Aorta (tissue), 5 donors: ENCODE data around the gene TUBGCP6. TPM values are rescaled to one million over a fixed set of nuclear protein-coding genes. Genes with fewer than 3 reads are reported as not detected.

ENCODE experiments used
- ATAC-seq: fragments of 200-7000 bp; cut with Tn5 transposase; one replicate; pipeline ENCODE4 v1.9.1; 2022; ENCODE audit warnings: moderate library complexity; ENCODE audit not compliant: low FRiP score
- DNase-seq, 2 donors: peaks; one replicate each; pipeline ENCODE4 v3.0.0-alpha.2; 2020
- H3K27ac ChIP-seq, 2 donors: one replicate each; pipeline ENCODE4 v1.5.1; 2013; ENCODE audit warnings: low read length in 2 of 2, mild to moderate bottlenecking in 2 of 2, moderate library complexity in 2 of 2, control low read depth in 1 of 2, inconsistent platforms in 1 of 2, low read depth in 1 of 2
- H3K27me3 ChIP-seq, 2 donors: one replicate each; pipeline ENCODE4 v1.6.1; 2013; ENCODE audit warnings: control low read depth in 1 of 2, low read length in 1 of 2, mild to moderate bottlenecking in 1 of 2, moderate library complexity in 1 of 2; ENCODE audit not compliant: insufficient read depth in 2 of 2, control insufficient read depth in 1 of 2
- H3K36me3 ChIP-seq, 2 donors: one replicate each; pipeline ENCODE4 v1.6.1; 2013; ENCODE audit warnings: control low read depth in 1 of 2, low read length in 1 of 2, mild to moderate bottlenecking in 1 of 2; ENCODE audit not compliant: insufficient read depth in 2 of 2, control insufficient read depth in 1 of 2
- H3K4me1 ChIP-seq, 2 donors: one replicate each; pipeline ENCODE4 v1.6.1; 2013; ENCODE audit warnings: low read length in 2 of 2, control low read depth in 1 of 2, mild to moderate bottlenecking in 1 of 2, moderate library complexity in 1 of 2; ENCODE audit not compliant: insufficient read depth in 2 of 2, control insufficient read depth in 1 of 2
- H3K4me3 ChIP-seq, 2 donors: one replicate each; pipeline ENCODE4 v1.5.1; 2013; ENCODE audit warnings: low read length in 2 of 2, control low read depth in 1 of 2, mild to moderate bottlenecking in 1 of 2
- H3K9me3 ChIP-seq: one replicate; pipeline ENCODE4 v1.6.1; 2013; ENCODE audit warnings: mild to moderate bottlenecking, low read length; ENCODE audit not compliant: control insufficient read depth
- whole genome bisulfite sequencing, 2 donors: extraction: QIAGEN DNeasy Blood & Tissue Kit; methylation state at CpG; one replicate each; pipeline ENCODE4 v1.1.7; 2013; 5-methylcytosine and 5-hydroxymethylcytosine counted together
- intact Hi-C, 2 donors: fragments of 100-400 bp; cut with DNase I; formaldehyde crosslinking; loops; one replicate each; pipeline versions ENCODE4 v1.14.2 to v1.15.0; 2022
- polyA plus RNA-seq, 2 donors: library from polyadenylated mRNA; stranded (reverse); fragments of 200-250 nt; gene quantifications; one replicate each; pipeline ENCODE4 v1.2.3, GENCODE V29; 2013
- total RNA-seq, 2 donors: library from RNA; stranded (reverse); fragmentation: NEBNext Ultra II Directional; extraction: Animal tissue kit (Norgen Biotek cat#: 25700); gene quantifications; one replicate each; pipeline ENCODE4 v1.2.1, GENCODE V29; 2021
- donor health status: healthy with polysubstance abuse.
- donor health status: Bipolar disorder and iron deficiency.
- donor health status: DM: no; HTN: no; CAD: no.
- donor health status: DM: no; HTN: no; CAD: no.
- donor health status: DM: yes; HTN: yes; CAD: no.

The TUBGCP6 gene
- total and polyA plus RNA-seq, 4 donors: 7.0 to 134 (median 39.3) TPM

GRCh38 chr22:50226875-50227165 lies 18.0 kb downstream of the TUBGCP6 start:
- DNase-seq (peak in 1 of 2 donors; percentile 40), ATAC-seq (no peak)
- intact Hi-C loops: no loop called here
- Histone ChIP-seq H3K4me3 (no peak overlapping the region), H3K36me3 (no peaks in the 10 kb centered on the region), H3K27ac (no peak overlapping the region), H3K4me1 (no peaks in the 10 kb centered on the region), H3K9me3 (no peaks in the 10 kb centered on the region), H3K27me3 (no peaks in the 10 kb centered on the region)
- WGBS, 2 donors: 92 to 93% methylated on average over 18 of the region's 18 CpGs

- intact Hi-C loops: no loop called here
- 85 to 92% methylated on average over 28 to 31 of the region's 31 CpGs for WGBS, 2 donors
- H3K27ac ChIP-seq: no peak overlapping the region
- H3K9me3 ChIP-seq: no peaks in the 10 kb centered on the region
- H3K27me3 ChIP-seq: no peaks in the 10 kb centered on the region
- H3K4me1 ChIP-seq: no peaks in the 10 kb centered on the region
- ATAC-seq (no peak), DNase-seq (no peak)
- no peaks in the 10 kb centered on the region for H3K36me3 ChIP-seq
- H3K4me3 ChIP-seq: no peak overlapping the region
Measured at GRCh38 chr22:50226063-50226874, 18.6 kb downstream of the TUBGCP6 start.

DNA sequence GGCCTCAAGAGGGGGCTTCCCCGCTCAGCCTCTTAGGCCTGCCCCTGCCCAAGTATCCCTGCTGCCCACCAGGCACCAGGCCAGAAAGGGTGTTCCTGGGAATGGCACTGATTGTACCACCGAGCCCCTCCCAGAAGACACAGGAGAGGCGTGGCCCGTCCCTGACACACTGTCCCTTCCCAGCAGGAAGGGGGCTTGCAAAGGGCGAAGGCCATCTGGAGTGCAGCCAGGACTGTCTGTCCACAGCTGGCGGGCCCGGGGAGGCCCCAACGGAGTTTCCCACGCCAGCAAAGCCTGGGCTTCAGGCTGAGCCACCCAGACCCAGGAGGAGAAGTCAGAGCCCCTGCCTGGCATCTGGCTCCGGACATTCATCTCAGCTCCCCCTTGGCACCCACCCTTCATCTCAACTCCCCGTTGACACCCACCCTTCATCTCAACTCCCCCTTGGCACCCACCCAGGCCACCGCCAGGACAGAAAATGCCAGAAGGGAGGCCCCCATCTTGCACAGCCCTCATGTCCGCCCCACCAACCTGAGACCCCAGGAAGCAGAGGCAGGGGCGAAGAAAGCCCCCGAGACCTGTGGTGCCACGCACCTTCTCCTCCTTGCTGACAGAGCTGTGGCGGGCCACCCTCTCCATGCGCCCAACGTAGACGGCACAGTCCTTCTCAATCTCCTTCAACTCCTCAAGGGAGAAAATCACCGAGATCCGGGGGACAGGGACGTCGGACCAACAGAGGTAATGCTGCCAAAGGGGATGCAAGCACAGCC lies 19.4 kb downstream of the TUBGCP6 start:
- WGBS, 2 donors: 85 to 86% methylated on average over 20 to 24 of the region's 24 CpGs
- peak in 1 of 2 donors; percentile 42 for DNase-seq
- intact Hi-C loops: no loop called here

DNA sequence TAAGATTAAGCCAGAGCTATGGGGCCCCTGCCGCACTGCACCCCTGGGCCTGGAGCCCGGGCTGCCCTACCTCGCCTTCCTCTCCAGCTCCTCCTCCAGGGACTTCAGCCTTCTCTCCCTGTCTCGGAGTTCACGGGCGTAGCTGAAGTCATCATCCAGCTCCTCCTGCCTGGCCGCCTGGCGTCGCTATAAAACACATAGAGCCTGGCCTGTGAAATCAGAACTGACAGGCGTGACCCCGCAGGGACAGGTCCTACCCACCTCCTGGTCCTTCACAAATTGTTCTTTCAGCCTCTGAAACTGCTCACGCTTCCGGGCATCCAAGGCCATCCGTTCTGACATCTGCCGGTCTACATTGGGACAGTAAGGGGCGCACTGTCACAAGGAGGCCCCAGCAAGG lies 20.8 kb downstream of the TUBGCP6 start:
- H3K27me3 ChIP-seq: no peaks in the 10 kb centered on the region
- no peaks in the 10 kb centered on the region for H3K4me1 ChIP-seq
- no peak for DNase-seq
- H3K9me3 ChIP-seq: no peaks in the 10 kb centered on the region
- intact Hi-C loops: no loop called here
- H3K4me3 ChIP-seq: no peak overlapping the region
- no peak overlapping the region for H3K27ac ChIP-seq
- H3K36me3 ChIP-seq: no peaks in the 10 kb centered on the region
- WGBS, 2 donors: 92% methylated on average over 16 of the region's 16 CpGs
- ATAC-seq: no peak

More for the DNA sequence above, 19.4 kb downstream of the TUBGCP6 start:
- Histone ChIP-seq H3K4me1 (no peaks in the 10 kb centered on the region), H3K36me3 (no peaks in the 10 kb centered on the region), H3K27ac (no peak overlapping the region), H3K27me3 (no peaks in the 10 kb centered on the region), H3K4me3 (no peak overlapping the region), H3K9me3 (no peaks in the 10 kb centered on the region)
- ATAC-seq: no peak

DNA sequence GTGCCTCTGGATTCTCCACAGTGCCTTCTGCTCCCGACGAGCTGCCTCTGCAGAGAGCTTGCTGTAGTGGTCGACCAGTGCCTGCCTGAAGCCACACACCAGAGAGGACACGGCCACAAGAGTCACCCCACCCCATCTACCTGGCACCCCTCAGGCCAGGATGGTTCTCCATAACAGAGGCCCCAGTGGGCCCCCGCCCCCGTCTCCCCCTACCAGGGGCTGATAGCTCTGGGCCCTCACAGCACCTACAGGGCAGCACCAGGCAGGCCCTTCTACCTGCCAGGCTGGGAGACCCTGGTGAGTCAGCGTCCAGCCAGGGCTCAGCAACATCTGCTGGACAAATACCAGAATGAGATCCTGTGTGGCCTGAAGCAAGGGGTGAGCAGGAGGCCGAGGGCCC lies 22.3 kb downstream of the TUBGCP6 start:
- DNase-seq: no peak
- Histone ChIP-seq H3K9me3 (no peaks in the 10 kb centered on the region), H3K4me3 (no peak overlapping the region), H3K27me3 (no peaks in the 10 kb centered on the region), H3K4me1 (no peaks in the 10 kb centered on the region), H3K27ac (no peak overlapping the region), H3K36me3 (peaks cover 0 to 7% of the 10 kb centered on the region in 2 donors)
- no peak for ATAC-seq
- 82 to 90% methylated on average over 8 of the region's 8 CpGs for WGBS, 2 donors
- intact Hi-C loops: no loop called here

- Histone ChIP-seq H3K9me3 (no peaks in the 10 kb centered on the region), H3K4me1 (no peaks in the 10 kb centered on the region), H3K27ac (no peak overlapping the region), H3K4me3 (no peak overlapping the region), H3K36me3 (peaks cover 0 to 10% of the 10 kb centered on the region in 2 donors), H3K27me3 (no peaks in the 10 kb centered on the region)
- ATAC-seq (no peak), DNase-seq (peak in 1 of 2 donors; percentile 44)
- intact Hi-C loops: no loop called here
- 87 to 89% methylated on average over 19 of the region's 19 CpGs for WGBS, 2 donors
Measured at GRCh38 chr22:50221410-50222300, 23.2 kb downstream of the TUBGCP6 start.

- Histone ChIP-seq H3K4me1 (no peaks in the 10 kb centered on the region), H3K36me3 (peaks cover 0 to 12% of the 10 kb centered on the region in 2 donors), H3K9me3 (no peaks in the 10 kb centered on the region), H3K27ac (no peak overlapping the region), H3K27me3 (no peaks in the 10 kb centered on the region), H3K4me3 (no peak overlapping the region)
- DNase-seq: peak in 1 of 2 donors; percentile 44
- no peak for ATAC-seq
- 94% methylated on average over 45 of the region's 45 CpGs for WGBS, 2 donors
- intact Hi-C loops: no loop called here
Measured at GRCh38 chr22:50220603-50221409, 24.0 kb downstream of the TUBGCP6 start.
